Colonic mucosa (tissue), 4 donors: Measurements from ENCODE around the gene MARVELD1. TPM values are rescaled to one million over a fixed set of nuclear protein-coding genes. Genes with fewer than 3 reads are reported as not detected.
A peak's percentile ranks its signal among the peaks of the same experiment; 100 is the strongest.

Experiments
- DNase-seq: peaks from one replicate; pipeline ENCODE4 v3.0.0-alpha.2; 2020
- H3K27ac ChIP-seq: fragments of 200-600 bp; one replicate; pipeline ENCODE4 v1.8.0; 2021
- H3K27me3 ChIP-seq: fragments of 200-600 bp; one replicate; pipeline ENCODE4 v1.8.0; 2021
- H3K36me3 ChIP-seq: fragments of 200-600 bp; one replicate; pipeline ENCODE4 v1.8.0; 2021
- H3K4me1 ChIP-seq: fragments of 200-600 bp; one replicate; pipeline ENCODE4 v1.8.0; 2021; ENCODE audit warnings: mild to moderate bottlenecking
- H3K4me3 ChIP-seq: fragments of 200-600 bp; one replicate; pipeline ENCODE4 v1.8.0; 2021
- H3K9ac ChIP-seq, 2 donors: one replicate each; pipeline ENCODE4 v1.7.0; 2013; ENCODE audit warnings: control low read depth in 2 of 2, low read depth in 2 of 2, low read length in 2 of 2
- H3K9me3 ChIP-seq: fragments of 200-600 bp; one replicate; pipeline ENCODE4 v1.8.0; 2021
- intact Hi-C: fragments of 100-400 bp; cut with DNase I; formaldehyde crosslinking; loops from one replicate; pipeline ENCODE4 v1.14.1; 2022
- total RNA-seq, 2 donors: library from RNA; stranded (reverse); fragmentation: NEBNext Ultra II Directional in 1 of 2; extraction: Animal tissue kit (Norgen Biotek cat#: 25700) in 1 of 2; gene quantifications; one replicate each; pipeline ENCODE4 v1.2.1, GENCODE V29; 2021
- TF ChIP-seq, protein P1 (sequence below): fragments of 200-600 bp; IDR thresholded peaks from one replicate; pipeline ENCODE4 v1.8.0; 2022; ENCODE audit warnings: antibody characterized with exemption, mild to moderate bottlenecking
- donor health status: healthy.
- donor health status: DM: no; HTN: no; CAD: no.
- donor health status: DM: no; HTN: no; CAD: no.

MARVELD1 gene
- total RNA-seq, 2 donors from 2014 or later: 25.7 to 31.7 TPM

GRCh38 chr10:97708167-97708566, 5.4 kb upstream of the MARVELD1 start:
- H3K36me3 ChIP-seq: no peaks in the 10 kb centered on the region
- TF ChIP-seq, protein P1, sequence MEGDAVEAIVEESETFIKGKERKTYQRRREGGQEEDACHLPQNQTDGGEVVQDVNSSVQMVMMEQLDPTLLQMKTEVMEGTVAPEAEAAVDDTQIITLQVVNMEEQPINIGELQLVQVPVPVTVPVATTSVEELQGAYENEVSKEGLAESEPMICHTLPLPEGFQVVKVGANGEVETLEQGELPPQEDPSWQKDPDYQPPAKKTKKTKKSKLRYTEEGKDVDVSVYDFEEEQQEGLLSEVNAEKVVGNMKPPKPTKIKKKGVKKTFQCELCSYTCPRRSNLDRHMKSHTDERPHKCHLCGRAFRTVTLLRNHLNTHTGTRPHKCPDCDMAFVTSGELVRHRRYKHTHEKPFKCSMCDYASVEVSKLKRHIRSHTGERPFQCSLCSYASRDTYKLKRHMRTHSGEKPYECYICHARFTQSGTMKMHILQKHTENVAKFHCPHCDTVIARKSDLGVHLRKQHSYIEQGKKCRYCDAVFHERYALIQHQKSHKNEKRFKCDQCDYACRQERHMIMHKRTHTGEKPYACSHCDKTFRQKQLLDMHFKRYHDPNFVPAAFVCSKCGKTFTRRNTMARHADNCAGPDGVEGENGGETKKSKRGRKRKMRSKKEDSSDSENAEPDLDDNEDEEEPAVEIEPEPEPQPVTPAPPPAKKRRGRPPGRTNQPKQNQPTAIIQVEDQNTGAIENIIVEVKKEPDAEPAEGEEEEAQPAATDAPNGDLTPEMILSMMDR: no peak
- no peak for DNase-seq
- intact Hi-C loops: loop anchor here (2.0 kb wide), 1 partner anchor 23 kb away; no protein-coding TSS in a partner anchor
- H3K27ac ChIP-seq: no peak overlapping the region
- H3K9me3 ChIP-seq: no peaks in the 10 kb centered on the region
- no peaks in the 10 kb centered on the region for H3K27me3 ChIP-seq
- H3K4me3 ChIP-seq: no peak overlapping the region
- no peaks in the 10 kb centered on the region for H3K4me1 ChIP-seq
- no peak overlapping the region for H3K9ac ChIP-seq

GRCh38 chr10:97708976-97709946, 4.3 kb upstream of the MARVELD1 start:
- no peaks in the 10 kb centered on the region for H3K36me3 ChIP-seq
- TF ChIP-seq, protein P1: peak; percentile 47
- intact Hi-C loops: loop anchor here (2.0 kb wide), 1 partner anchor 22 kb away; no protein-coding TSS in a partner anchor
- peak overlapping the region in 1 of 2 donors; percentile 46 for H3K9ac ChIP-seq
- DNase-seq: peak; percentile 82
- no peak overlapping the region for H3K27ac ChIP-seq
- H3K4me3 ChIP-seq: no peak overlapping the region
- no peaks in the 10 kb centered on the region for H3K4me1 ChIP-seq
- no peaks in the 10 kb centered on the region for H3K9me3 ChIP-seq
- H3K27me3 ChIP-seq: no peaks in the 10 kb centered on the region

DNA sequence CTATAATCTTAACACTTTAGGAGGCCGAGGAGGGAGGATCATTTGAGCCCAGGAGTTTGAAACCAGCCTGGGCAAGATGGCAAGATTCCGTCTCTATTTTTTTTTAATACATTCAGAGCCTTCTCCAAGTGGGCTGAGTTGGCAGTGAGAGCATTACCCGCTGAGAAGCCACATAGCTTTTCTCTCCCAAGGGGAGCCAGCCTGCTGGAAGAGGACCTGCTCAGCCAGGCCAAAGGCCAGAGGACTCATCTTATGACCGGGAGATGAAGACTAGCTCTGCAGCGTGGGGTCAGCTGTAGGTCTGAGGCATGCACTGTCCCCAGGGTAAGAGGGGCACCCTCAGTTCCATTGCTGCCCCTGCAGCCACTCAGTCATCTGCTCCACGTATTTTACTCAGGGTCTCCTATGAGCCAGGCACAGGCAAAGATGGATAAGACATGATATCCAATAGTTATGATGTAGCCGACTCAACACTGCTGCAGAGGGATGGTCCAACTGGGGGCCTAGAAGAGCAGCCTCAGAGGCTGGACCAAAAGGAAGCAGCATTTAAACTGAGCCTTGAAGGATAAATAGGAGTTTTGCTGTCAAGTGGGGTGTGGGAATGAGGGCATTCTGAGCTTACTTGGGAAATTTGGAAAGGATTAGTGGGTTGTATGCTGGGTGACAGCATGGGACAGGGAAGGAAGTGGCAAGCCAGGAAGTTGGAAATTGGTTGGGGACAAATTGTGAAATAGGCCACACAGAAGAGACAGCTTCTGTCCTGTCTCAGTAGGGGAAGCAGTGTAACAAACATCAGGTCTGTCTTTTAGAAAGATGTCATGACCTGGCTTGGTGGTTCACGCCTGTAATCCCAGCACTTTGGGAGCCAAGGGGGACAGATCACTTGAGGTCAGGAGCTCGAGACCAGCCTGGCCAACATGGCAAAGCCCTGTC, 1.6 kb upstream of the MARVELD1 start:
- peaks cover 3% of the 10 kb centered on the region for H3K4me1 ChIP-seq
- H3K36me3 ChIP-seq: no peaks in the 10 kb centered on the region
- no peak overlapping the region for H3K27ac ChIP-seq
- TF ChIP-seq, protein P1: no peak
- intact Hi-C loops: no loop called here
- H3K4me3 ChIP-seq: no peak overlapping the region
- H3K9me3 ChIP-seq: no peaks in the 10 kb centered on the region
- no peak overlapping the region for H3K9ac ChIP-seq
- H3K27me3 ChIP-seq: no peaks in the 10 kb centered on the region
- no peak for DNase-seq

- Histone ChIP-seq H3K27me3 (no peaks in the 10 kb centered on the region), H3K36me3 (no peaks in the 10 kb centered on the region), H3K9ac (peak overlapping the region; percentile 85 to 86), H3K9me3 (no peaks in the 10 kb centered on the region), H3K4me3 (peak overlapping the region; percentile 55), H3K4me1 (peaks cover 14% of the 10 kb centered on the region), H3K27ac (peak overlapping the region; percentile 90)
- intact Hi-C loops: no loop called here
- DNase-seq: peak; percentile 67
- TF ChIP-seq, protein P1: no peak
Measured at GRCh38 chr10:97713826-97714400, 383 bp downstream of the MARVELD1 start.
